Aorta (tissue), 5 donors: ENCODE measurements around the gene PRMT6. TPM values are rescaled to one million over a fixed set of nuclear protein-coding genes. Genes with fewer than 3 reads are reported as not detected.
"Not testable (repeated sequence)": the region's sequence is repeated elsewhere in the genome, so short reads cannot be mapped to it uniquely, and the experiment has no call there.

Source experiments
- ATAC-seq: fragments of 200-7000 bp; cut with Tn5 transposase; one replicate; pipeline ENCODE4 v1.9.1; 2022; ENCODE audit warnings: moderate library complexity; ENCODE audit not compliant: low FRiP score
- DNase-seq, 2 donors: peaks; one replicate each; pipeline ENCODE4 v3.0.0-alpha.2; 2020
- H3K27ac ChIP-seq, 2 donors: one replicate each; pipeline ENCODE4 v1.5.1; 2013; ENCODE audit warnings: low read length in 2 of 2, mild to moderate bottlenecking in 2 of 2, moderate library complexity in 2 of 2, control low read depth in 1 of 2, inconsistent platforms in 1 of 2, low read depth in 1 of 2
- H3K27me3 ChIP-seq, 2 donors: one replicate each; pipeline ENCODE4 v1.6.1; 2013; ENCODE audit warnings: control low read depth in 1 of 2, low read length in 1 of 2, mild to moderate bottlenecking in 1 of 2, moderate library complexity in 1 of 2; ENCODE audit not compliant: insufficient read depth in 2 of 2, control insufficient read depth in 1 of 2
- H3K36me3 ChIP-seq, 2 donors: one replicate each; pipeline ENCODE4 v1.6.1; 2013; ENCODE audit warnings: control low read depth in 1 of 2, low read length in 1 of 2, mild to moderate bottlenecking in 1 of 2; ENCODE audit not compliant: insufficient read depth in 2 of 2, control insufficient read depth in 1 of 2
- H3K4me1 ChIP-seq, 2 donors: one replicate each; pipeline ENCODE4 v1.6.1; 2013; ENCODE audit warnings: low read length in 2 of 2, control low read depth in 1 of 2, mild to moderate bottlenecking in 1 of 2, moderate library complexity in 1 of 2; ENCODE audit not compliant: insufficient read depth in 2 of 2, control insufficient read depth in 1 of 2
- H3K4me3 ChIP-seq, 2 donors: one replicate each; pipeline ENCODE4 v1.5.1; 2013; ENCODE audit warnings: low read length in 2 of 2, control low read depth in 1 of 2, mild to moderate bottlenecking in 1 of 2
- H3K9me3 ChIP-seq: one replicate; pipeline ENCODE4 v1.6.1; 2013; ENCODE audit warnings: mild to moderate bottlenecking, low read length; ENCODE audit not compliant: control insufficient read depth
- WGBS, 2 donors: extraction: QIAGEN DNeasy Blood & Tissue Kit; methylation state at CpG; one replicate each; pipeline ENCODE4 v1.1.7; 2013; 5-methylcytosine and 5-hydroxymethylcytosine counted together
- intact Hi-C, 2 donors: fragments of 100-400 bp; cut with DNase I; formaldehyde crosslinking; loops; one replicate each; pipeline versions ENCODE4 v1.14.2 to v1.15.0; 2022
- polyA plus RNA-seq, 2 donors: library from polyadenylated mRNA; stranded (reverse); fragments of 200-250 nt; gene quantifications; one replicate each; pipeline ENCODE4 v1.2.3, GENCODE V29; 2013
- total RNA-seq, 2 donors: library from RNA; stranded (reverse); fragmentation: NEBNext Ultra II Directional; extraction: Animal tissue kit (Norgen Biotek cat#: 25700); gene quantifications; one replicate each; pipeline ENCODE4 v1.2.1, GENCODE V29; 2021
- donor health status: healthy with polysubstance abuse.
- donor health status: Bipolar disorder and iron deficiency.
- donor health status: DM: no; HTN: no; CAD: no.
- donor health status: DM: no; HTN: no; CAD: no.
- donor health status: DM: yes; HTN: yes; CAD: no.

The PRMT6 gene
- total and polyA plus RNA-seq, 4 donors = 5.1 to 7.7 (median 6.8) TPM

GRCh38 chr1:107047602-107048001, 8.9 kb upstream of the PRMT6 start:
- no peak overlapping the region for H3K4me3 ChIP-seq
- no peaks in the 10 kb centered on the region for H3K36me3 ChIP-seq
- no peak overlapping the region for H3K27ac ChIP-seq
- intact Hi-C loops = no loop called here
- peaks cover 2% of the 10 kb centered on the region for H3K9me3 ChIP-seq
- no peak for ATAC-seq
- H3K27me3 ChIP-seq = no peaks in the 10 kb centered on the region
- 73 to 80% methylated on average over 1 of the region's 1 CpG for WGBS, 2 donors
- H3K4me1 ChIP-seq = no peaks in the 10 kb centered on the region
- DNase-seq = no peak

DNA sequence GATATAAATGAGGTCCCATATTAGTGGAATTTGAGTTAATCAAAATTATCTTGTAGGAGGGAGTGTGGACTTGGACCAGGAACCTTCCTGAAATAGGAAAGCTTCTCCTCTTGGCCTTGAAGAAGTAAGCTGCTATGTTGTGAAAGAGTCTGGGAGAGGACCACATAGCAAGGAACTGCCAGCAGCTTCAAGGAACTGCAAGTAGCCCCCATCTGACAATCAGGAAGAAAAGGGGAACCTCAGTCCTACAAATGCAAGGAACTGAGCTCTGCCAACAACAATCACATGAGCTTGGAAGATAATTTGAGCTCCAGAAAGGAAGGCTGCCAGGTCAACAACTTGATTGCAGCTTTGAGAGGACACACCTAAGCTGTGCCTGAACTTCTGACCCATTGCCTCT, 8.2 kb upstream of the PRMT6 start:
- Histone ChIP-seq H3K4me1 (no peaks in the 10 kb centered on the region), H3K27me3 (no peaks in the 10 kb centered on the region), H3K4me3 (no peak overlapping the region), H3K36me3 (no peaks in the 10 kb centered on the region), H3K9me3 (peaks cover 2% of the 10 kb centered on the region), H3K27ac (no peak overlapping the region)
- ATAC-seq (no peak), DNase-seq (no peak)
- intact Hi-C loops = no loop called here

DNA sequence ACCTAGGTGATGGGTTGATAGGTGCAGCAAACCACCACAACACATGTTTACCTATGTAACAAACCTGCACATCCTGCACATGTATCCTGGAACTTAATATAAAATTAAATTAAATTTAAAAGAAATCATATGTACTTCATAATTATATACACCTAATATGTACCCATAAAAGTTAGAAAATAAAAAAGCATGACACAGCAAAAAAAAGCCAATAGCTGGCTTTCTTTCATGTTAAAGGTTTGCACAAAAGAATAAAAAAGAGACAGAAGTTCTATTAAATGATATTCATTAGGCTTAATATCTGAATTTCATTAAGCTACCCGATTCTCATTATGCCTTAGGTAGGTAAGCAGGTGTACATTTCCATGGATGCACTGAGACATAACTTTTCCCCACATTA, 5.2 kb upstream of the PRMT6 start:
- no peak for ATAC-seq
- no peak for DNase-seq
- no peaks in the 10 kb centered on the region for H3K27me3 ChIP-seq
- no peak overlapping the region for H3K27ac ChIP-seq
- no peaks in the 10 kb centered on the region for H3K4me1 ChIP-seq
- 85 to 87% methylated on average over 1 of the region's 1 CpG for WGBS, 2 donors
- intact Hi-C loops = no loop called here
- no peaks in the 10 kb centered on the region for H3K36me3 ChIP-seq
- no peak overlapping the region for H3K4me3 ChIP-seq
- H3K9me3 ChIP-seq = peaks cover 2% of the 10 kb centered on the region

DNA sequence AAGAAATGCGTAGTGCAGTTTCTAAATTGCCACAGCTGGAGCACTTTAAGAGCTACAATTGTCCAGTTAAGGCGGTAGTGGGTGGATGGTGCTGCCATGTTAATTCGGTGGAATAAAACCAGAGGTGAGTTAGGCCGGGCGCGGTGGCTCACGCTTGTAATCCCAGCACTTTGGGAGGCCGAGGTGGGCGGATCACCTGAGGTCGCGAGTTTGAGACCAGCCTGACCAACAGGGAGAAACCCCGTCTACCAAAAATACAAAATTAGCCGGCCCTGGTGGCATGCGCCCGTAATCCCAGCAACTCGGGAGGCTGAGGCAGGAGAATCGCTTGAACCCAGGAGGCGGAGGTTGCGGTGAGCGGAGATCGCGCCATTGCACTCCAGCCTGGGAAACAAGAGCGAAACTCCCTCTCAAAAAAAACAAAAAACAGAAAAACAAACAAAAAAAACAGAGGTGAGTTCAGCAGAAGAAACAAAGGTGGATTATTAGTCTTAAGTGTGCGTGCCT, 502 bp upstream of the PRMT6 start:
- H3K9me3 ChIP-seq, intact Hi-C loops, DNase-seq, H3K27me3 ChIP-seq, ATAC-seq, H3K36me3 ChIP-seq, H3K4me1 ChIP-seq: not testable (repeated sequence)
- 84 to 86% methylated on average over 24 of the region's 24 CpGs for WGBS, 2 donors
- Histone ChIP-seq H3K4me3 (peak overlapping the region; percentile 66 to 78), H3K27ac (peak overlapping the region in 1 of 2 donors; percentile 65)

- intact Hi-C loops = no loop called here
- ATAC-seq = peak; percentile 86
- H3K4me1 ChIP-seq = no peaks in the 10 kb centered on the region
- DNase-seq = peak; percentile 75 to 87
- H3K9me3 ChIP-seq = no peaks in the 10 kb centered on the region
- H3K4me3 ChIP-seq = peak overlapping the region; percentile 66 to 78
- peak overlapping the region in 1 of 2 donors; percentile 65 for H3K27ac ChIP-seq
- 8% methylated on average over 54 to 55 of the region's 55 CpGs for WGBS, 2 donors
- H3K36me3 ChIP-seq = peaks cover 2 to 3% of the 10 kb centered on the region in 2 donors
- H3K27me3 ChIP-seq = no peaks in the 10 kb centered on the region
Measured at GRCh38 chr1:107057197-107058133, 991 bp downstream of the PRMT6 start.

- no peaks in the 10 kb centered on the region for H3K9me3 ChIP-seq
- H3K4me1 ChIP-seq = no peaks in the 10 kb centered on the region
- DNase-seq (no peak), ATAC-seq (no peak)
- H3K27me3 ChIP-seq = no peaks in the 10 kb centered on the region
- 79 to 86% methylated on average over 4 of the region's 4 CpGs for WGBS, 2 donors
- H3K36me3 ChIP-seq = peaks cover 2 to 3% of the 10 kb centered on the region in 2 donors
- intact Hi-C loops = no loop called here
- H3K4me3 ChIP-seq = no peak overlapping the region
- H3K27ac ChIP-seq = no peak overlapping the region
Measured at GRCh38 chr1:107058245-107059032, 2.0 kb downstream of the PRMT6 start.

DNA sequence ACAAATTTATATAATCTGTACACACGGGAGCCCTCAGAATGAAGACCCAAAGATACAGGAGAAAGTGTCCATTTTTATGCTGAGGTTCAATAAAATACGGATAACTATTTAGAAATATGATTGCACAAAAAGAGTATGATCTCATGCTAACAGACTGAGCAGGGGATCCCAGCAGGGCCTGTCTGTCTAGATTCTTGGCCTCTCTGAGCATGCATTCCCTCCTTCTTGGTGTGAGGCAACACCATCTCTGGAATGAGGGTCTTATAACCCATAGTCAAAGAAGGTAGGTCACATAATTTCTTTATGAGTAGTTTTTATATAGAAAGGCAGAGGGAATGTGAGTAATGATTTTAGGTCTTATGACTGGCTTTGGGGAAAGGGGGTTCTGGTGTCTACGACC, 5.4 kb downstream of the PRMT6 start:
- no peaks in the 10 kb centered on the region for H3K9me3 ChIP-seq
- intact Hi-C loops = no loop called here
- H3K27ac ChIP-seq = no peak overlapping the region
- H3K36me3 ChIP-seq = peaks cover 2 to 3% of the 10 kb centered on the region in 2 donors
- no peak overlapping the region for H3K4me3 ChIP-seq
- no peaks in the 10 kb centered on the region for H3K27me3 ChIP-seq
- no peak for ATAC-seq
- no peak for DNase-seq
- 87 to 90% methylated on average over 3 of the region's 3 CpGs for WGBS, 2 donors
- no peaks in the 10 kb centered on the region for H3K4me1 ChIP-seq

- H3K4me3 ChIP-seq = no peak overlapping the region
- no peaks in the 10 kb centered on the region for H3K9me3 ChIP-seq
- H3K27ac ChIP-seq = no peak overlapping the region
- no peaks in the 10 kb centered on the region for H3K27me3 ChIP-seq
- 84 to 85% methylated on average over 4 of the region's 4 CpGs for WGBS, 2 donors
- H3K4me1 ChIP-seq = no peaks in the 10 kb centered on the region
- intact Hi-C loops = no loop called here
- ATAC-seq (no peak), DNase-seq (no peak)
- no peaks in the 10 kb centered on the region for H3K36me3 ChIP-seq
Measured at GRCh38 chr1:107073493-107073892, 17.0 kb downstream of the PRMT6 start.
